ENCODE data around the gene EIF4B.

Gene EIF4B

DNA sequence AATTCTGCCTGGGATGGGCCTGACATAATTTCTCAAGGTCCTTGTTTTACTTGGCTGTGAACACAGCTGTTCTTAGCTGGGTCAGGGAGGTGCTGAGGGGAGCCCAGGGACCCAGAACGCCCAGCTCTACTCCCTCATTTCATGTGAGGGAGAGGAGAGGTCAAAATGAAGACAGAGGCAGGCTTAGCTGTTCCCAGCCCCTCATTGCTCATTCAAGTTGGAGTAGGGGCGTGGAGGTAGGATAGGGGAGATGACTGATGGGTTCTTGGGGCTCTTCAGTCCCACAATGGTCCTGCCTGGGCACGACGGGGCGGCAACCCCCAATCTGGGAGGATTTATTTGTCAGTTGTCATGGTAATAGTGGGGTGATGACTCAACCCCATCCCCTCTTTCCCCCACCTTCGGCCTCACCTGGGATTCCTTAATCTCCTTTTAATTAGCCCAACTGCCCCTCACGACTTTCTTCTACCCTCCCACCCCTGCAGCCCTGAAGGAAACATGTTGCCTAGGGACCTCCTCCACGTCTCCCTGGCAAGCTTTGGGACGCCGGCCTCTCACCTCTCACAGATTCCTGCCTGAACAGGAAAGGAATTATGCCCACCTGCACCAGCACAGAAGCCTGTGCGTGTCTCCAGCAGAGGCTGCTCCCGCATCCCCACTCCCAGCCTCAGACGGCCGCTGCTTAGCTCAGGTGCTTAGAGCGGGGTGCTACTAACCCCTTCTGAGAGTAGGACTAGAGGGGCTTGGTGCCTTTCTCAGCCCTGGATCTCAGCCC lies 62.7 kb downstream of the EIF4B start:
- DNase-seq (ENCODE audit: low read depth), result no peak

DNA sequence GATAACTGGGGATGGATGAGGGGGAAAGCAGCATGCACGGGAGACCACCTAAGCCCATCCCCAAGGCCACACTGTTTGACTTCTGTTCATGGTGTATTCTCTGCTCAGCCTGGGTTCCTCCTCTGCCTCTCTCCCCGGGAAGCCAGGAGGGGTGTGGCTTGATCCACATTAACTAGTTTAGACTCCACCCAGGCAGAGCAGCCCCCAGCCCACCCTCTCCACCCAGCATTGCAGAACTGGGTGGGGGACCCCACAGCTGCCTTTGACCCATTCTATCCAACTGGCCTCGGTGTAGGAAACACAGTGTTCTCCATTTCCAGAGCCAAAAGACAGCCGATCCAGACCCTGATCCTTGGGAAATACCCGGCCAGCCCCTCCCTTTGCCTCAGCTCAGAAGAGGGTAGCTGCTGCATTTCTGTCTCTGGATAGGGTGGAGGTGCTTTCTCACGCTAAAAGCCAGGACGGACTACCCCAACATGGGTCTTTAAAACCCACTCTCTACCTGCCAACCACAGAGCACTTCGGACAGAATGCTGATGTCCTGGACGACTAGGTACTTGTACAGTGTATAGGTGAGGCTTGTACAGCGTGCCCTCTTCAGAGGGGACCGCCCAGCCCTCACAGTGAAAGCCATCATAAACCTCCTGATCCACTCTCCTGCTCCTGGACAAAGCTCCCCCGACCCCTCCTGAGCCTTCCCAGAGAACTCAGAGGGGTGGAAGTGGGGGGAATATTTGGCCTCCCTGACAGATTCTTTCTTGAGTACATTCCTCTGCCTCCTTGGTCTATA lies 63.6 kb downstream of the EIF4B start:
- no peak for DNase-seq (ENCODE audit: low read depth)

DNA sequence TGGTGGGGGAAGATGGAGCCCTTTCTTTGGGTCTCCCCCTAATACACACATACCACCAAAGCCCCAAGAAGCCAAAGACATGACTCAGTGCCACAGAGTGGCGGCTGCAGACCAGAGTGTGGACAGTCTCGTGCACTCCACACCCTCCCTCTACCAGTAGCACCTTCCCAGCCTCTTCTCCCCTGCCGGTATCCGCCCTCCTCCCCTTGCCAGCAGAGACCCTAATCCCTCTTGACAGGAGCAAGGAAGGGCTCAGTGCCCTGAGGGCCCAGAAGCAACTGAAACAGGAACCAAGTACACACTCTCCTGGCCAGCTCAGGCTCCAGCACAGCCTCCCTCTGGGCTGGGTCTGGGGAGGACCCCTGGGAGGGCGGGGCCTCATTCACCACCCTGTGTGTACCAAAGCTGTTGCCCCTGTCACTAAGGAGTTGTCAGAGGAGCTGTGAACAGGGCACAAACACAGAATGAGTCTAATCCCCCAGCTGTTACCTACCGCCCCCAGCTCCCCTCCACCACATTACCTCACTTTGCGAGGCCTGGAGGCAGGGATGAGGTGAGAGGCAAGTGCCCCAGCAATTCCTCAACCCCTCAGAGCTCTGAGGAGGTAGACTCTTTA lies 64.7 kb downstream of the EIF4B start:
- peak; percentile 51 for DNase-seq (ENCODE audit: low read depth)

DNA sequence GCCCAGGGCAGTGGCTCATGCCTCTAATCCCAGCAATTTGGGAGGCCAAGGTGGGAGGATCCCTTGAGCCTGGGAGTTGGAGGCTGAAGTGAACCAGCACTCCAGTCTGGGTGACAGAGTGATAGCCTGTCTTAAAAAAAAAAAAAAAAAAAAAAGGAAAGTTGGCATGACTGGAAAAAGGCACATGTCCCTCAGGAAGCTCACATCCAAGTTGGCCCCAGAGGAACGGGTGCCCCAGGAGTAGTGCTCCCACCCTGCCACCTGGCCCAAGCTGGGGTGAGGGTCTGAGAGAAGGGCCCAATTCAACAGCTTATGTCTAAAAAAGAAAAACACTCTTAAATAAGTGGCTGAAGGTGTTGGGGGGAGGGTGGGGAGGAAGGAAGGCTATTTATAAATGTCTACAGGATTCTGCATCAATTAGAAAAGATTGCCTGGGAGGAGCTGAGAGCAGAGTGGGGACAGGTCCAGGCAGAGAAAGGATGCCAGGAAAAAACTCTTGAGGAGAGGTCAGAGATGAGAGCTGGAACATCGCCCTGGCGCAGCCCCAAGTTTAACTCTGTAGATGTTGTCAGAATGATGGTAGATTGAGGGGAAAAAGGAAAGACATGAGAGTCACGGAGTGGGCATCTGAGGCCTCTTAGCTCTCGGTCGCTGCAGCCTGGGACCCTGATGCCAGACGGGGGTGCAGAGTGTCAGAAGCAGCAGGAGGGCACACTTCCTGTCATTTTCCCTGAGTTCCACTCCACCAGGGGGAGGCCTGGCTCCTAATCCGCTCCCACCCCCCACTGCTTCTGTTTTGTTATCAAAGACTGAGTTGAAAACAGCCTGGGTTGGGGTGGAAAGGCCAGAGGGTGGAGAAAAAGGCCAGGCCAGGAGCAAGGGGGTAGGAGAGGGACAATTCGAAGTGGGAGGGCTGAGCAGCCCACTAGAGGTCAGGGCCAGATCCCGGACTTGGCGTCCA lies 65.6 kb downstream of the EIF4B start:
- DNase-seq (ENCODE audit: low read depth), result no peak

DNA sequence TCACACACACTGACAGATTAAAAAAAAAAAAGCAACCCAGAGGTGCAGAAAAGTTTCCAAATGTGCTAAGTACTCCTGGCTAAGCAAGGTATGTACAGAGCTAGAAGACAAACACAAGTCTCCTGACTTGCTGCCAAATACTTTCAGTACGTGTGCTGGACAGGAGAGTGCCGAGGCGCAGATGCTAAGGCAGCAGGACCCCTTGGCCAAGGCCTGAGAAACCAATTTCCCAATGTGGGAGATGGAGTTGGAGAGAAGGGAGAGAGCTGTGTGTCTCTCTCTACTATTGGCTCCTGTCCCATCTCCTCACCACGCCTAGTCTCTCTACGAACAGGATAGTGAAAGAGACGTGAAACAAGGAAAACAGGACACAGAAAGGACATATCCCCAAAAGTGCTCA lies 67.6 kb downstream of the EIF4B start:
- DNase-seq (ENCODE audit: low read depth), result no peak

DNA sequence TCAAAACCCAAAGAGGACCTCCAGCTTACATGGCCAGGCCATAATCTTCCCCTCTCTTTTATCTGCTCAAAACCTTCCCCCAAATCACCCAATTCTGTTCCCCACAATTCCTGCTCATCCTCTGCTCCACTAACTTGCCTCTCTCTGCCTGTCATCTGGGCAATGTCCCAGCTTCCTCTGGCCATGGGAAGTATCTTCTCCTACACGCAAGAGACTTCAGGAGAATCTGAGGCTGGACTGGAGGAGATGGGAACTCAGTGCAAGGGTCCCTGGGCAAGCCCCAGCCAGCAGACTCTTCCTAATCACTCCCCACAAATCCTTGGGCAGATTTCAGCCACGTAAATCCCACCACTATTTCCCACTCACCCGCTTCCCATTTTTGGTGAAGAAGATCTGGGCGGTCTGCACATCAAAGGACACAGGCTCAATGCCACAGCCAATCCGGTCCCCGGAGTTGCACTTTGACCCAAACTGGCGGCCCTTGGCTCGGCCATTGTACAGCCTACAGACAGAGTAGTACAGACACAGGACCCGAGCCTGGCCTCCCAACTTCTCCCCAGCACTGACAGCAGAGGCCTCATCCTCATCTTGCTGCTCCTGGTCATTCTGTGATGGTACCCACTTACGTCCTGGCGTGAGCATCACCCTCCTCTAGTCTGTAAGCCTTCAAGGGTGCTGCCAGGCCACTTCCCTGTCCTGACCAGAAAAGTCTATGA lies 68.2 kb downstream of the EIF4B start:
- no peak for DNase-seq (ENCODE audit: low read depth)

DNA sequence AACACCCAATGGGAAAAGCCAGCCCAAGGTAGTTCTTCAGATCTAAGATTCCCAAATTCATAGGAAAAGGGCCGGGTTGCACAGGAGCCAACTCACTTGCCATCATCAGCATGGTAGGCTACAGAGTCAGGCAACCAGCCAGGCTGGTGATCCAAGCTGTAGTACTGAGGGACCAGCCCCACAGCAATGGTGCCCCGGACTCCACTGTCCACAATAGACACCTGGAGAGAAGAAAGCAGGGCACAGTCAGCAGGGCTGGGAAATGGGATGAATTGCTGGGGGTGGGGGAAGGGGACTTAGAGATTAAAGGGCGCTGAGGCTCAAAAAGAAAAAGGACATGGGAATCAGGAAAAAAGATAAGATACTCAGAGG lies 68.7 kb downstream of the EIF4B start:
- no peak for DNase-seq (ENCODE audit: low read depth)

DNA sequence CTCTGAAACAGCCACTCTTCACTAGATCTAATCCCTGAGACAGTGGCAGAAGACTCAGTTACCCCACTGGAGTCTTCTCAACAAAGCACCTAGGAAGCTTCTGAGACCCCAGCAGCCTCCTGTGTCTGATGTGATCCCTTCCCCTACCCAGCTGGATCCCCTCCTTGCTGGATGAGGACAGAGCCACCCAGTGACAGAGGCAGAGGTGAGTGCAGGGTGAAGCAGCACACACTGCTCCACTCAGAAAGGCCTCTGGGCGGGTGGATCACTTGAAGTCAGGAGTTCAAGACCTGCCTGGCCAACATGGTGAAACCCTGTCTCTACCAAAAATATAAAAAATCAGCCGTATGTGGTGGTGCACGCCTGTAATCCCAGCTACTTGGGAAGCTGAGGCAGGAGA lies 70.2 kb downstream of the EIF4B start:
- no peak for DNase-seq (ENCODE audit: low read depth)

DNA sequence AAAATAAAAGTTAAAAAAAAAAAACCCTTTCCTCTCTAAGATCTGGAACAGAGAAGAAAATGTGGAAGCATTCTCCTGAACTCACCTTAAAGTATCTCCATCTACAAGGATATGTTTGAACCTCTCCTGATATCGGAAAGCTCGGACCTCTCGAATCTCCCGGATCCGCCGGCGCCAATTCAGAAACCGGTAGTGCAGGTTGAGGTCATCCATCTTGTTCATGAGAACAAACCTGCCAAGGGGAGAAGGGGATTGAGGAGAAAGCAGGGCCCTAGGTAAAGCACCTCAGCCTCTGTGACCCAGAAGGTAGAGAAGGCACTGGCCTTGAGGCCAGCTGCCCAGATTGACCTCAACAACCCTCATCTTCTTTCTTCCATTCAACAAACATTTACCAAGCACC lies 70.8 kb downstream of the EIF4B start:
- no peak for DNase-seq (ENCODE audit: low read depth)

DNA sequence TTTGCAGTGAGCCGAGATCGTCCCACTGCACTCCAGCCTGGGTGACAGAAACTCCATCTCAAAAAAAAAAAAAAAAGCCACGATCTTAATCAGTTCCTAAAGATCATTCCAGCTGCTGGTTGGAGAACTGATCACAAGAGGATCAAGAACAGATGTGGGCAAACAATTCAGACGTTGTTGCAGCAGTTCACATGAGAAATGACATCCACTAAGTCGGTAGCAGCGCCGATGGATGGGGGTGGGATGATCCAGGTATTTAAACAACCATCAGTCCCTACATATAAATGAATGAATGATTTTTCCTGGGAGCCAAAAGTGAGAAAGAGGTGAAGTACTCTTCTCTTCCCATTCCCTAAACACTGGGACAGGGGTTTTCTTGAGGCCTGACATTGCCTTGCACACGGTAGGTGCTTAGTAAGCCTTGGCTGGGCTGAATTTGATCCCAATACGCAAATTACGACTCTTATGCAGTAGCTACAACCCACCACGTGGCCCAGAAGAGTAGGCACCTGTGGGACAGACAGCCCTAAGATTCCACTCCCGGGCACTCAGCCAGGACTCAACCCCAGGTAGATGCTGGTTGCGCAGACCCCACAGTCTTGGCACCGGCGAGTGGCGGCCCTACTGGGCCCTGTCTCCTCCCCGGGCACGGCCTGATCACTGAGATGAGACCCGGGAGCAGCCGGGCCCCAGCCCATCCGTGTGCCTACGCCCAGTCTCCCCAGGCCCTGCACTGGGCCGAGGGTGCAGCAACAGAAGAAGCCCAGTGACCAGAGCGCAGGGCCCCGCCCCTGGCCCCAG lies 72.4 kb downstream of the EIF4B start:
- peak; percentile 56 for DNase-seq (ENCODE audit: low read depth)

DNA sequence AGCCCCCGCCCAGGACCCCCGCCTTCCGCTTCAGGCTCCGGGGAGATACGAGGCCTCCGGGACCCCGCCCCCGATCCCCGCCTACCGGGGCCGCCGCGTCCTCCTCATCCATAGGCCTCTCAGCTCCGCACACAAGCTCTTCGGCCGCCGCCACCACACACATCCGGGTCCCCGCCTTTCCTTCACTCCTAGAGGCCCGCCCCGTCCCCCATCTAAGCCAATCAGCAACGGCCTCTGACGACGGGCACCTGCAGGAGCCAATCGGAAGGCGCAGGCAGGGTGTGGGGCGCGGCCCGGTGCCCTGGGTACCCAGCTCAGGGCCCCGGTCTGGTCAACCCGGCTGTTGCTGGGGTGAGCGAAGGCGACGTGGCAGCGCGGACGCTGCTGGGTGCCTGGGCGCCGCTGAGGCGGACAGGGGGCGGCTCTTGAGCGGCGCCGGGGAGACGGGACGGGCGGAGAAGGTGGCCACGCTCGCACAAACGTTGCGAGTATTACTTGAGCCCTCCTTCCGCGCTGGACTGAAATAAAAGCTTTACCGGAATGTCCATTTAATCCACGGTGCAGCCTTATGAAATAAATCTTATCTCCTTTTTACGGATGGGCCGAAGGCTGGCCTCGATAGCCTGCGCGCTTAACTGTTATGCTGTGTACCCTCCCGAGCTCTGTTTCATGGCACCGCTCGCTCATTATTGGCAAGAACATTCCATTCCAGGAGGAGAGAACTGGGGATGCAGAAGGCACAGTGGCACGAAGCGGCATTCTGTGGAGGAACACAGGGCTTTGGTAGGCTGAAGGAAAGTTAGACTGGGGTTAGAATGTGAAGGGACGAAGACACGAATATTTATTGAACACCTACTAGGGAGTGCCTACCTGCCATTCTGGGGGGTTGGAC lies 73.2 kb downstream of the EIF4B start, which contains the start of gene SPRYD3:
SPRYD3 (minus strand) TSS at position 165 of the 892 bp plus-strand sequence; CDS start at position 108, 57 bp downstream.
- DNase-seq (ENCODE audit: low read depth), result peak; percentile 97

DNA sequence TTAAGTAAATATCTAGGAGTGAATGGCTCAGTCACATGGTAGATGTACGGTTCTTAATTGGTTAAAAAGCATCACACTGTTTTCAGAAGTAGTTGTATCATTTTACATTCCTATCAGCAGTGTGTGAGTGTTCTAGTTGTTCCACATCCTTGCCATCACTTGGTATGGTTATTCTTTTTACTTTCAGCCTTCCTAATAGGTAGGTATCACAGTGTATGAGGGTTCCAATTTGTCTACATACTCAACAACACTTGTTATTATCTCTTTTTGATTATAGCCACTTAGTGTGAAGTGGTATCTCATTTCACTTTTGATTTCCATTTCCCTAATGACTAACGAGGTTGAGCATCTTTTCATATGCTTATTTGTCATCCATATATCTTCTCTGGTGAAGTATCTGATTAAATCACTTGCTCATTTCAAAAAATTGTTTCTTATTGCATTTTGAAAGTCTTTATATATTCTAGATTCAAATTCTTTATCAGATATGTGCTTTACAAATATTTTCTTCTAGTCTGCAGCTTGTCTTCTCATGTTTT lies 76.5 kb downstream of the EIF4B start:
- DNase-seq (ENCODE audit: low read depth), result no peak

DNA sequence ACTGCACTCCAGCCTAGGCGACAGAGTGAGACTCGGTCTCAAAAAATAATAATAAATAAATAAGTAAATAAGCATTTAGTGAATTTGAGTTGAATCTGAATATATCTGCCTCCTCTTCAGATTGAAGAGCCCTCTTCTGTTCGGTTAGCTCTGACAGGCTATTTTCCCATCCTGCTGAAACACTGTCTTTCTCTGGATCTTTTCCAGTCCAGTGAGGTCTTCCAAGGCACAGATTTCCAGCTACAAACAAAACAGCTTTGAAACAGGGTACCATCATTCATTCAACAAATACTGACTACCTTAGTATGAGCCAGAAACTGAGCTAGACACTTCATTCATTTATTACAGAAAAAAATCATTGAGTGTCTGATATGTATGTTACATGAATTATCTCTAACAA lies 80.1 kb downstream of the EIF4B start:
- DNase-seq (ENCODE audit: low read depth), result no peak

DNA sequence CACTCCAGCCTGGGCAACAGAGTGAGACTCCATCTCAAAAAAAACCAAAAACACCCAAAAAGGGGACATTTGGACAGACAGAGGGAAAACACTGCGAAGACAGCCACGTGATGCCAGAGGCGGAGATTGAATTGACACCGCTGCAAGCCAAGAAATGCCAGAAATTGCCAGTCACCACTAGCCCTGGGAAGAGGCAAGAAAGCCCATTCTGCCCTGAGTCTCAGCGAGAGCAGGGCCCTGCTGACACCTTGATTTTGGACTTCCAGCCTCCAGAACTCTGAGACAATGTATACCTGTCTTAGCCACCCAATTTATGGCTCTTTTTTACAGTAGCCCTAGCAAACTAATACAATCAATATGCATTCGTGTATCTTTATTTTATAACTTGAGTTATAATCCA lies 83.8 kb downstream of the EIF4B start:
- DNase-seq (ENCODE audit: low read depth), result no peak

DNA sequence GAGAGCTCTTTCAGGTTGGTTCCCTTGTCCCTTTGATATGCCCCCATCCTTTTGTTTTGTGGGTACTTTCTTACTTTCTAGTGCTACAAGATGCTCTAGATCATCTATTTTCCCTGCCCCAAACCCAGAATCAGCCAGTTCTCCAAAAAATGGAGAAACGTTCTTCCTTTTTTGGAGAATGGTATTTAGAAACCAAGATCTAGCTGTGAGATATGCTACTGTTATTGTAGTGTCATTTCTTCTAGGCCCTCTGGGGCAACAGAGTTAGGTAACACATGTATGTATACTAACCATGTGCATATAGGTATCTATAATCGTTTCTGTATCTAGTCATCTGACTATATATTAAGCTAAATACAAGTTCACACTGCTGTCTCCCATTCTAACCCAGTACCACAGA lies 84.3 kb downstream of the EIF4B start:
- DNase-seq (ENCODE audit: low read depth), result no peak

DNA sequence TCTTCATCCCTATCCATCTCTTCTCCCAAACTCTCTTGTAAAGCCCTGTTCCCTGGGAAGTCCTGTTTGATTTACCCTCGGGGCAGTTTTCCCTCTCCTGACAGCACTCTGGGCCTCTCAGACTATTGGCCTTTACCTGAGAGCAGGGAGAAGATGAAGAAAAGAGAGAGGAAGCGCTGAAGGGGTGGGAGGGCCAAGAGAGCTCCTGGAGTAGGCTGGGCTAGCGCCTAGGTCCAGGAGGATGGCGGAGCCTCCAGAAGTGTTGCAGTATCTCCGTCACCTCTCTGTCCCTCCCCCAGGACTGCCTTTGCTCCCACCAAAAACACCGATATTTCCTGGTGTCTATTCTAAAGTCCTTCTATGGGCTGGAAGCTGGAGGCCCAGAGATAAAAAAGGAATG lies 85.5 kb downstream of the EIF4B start:
- DNase-seq (ENCODE audit: low read depth), result no peak

Measured in iris pigment epithelial cell (primary cell).